Natural killer cell (primary cell): ENCODE measurements around the gene GKN2. TPM values are rescaled to one million over a fixed set of nuclear protein-coding genes. Genes with fewer than 3 reads are reported as not detected.

Experiments
- ATAC-seq, 3 donors: fragments of 150-1000 bp in 2 of 3; fragments of 200-7000 bp in 1 of 3; cut with Tn5 transposase; 1 replicate in 1 of 3; 2 replicates in 2 of 3; pipeline ENCODE4 v1.10.0; 2021; ENCODE audit warnings: mild to moderate bottlenecking in 2 of 3, moderate library complexity in 2 of 3
- DNase-seq, 2 donors: peaks; one replicate each; pipeline versions ENCODE4 v3.0.0 to v3.0.0-alpha.2; 2013 to 2021; ENCODE audit warnings: mixed read lengths in 1 of 2
- H3K27ac ChIP-seq: one replicate; pipeline ENCODE4 v1.5.1; 2013; ENCODE audit warnings: mild to moderate bottlenecking, low read length
- H3K27me3 ChIP-seq: one replicate; pipeline ENCODE4 v1.6.1; 2013; ENCODE audit warnings: low read length; ENCODE audit not compliant: control insufficient read depth, insufficient read depth
- H3K36me3 ChIP-seq: one replicate; pipeline ENCODE4 v1.6.1; 2013; ENCODE audit warnings: low read length; ENCODE audit not compliant: control insufficient read depth, insufficient read depth
- H3K4me1 ChIP-seq: one replicate; pipeline ENCODE4 v1.6.1; 2013; ENCODE audit warnings: low read length; ENCODE audit not compliant: control insufficient read depth, insufficient read depth
- H3K4me3 ChIP-seq: one replicate; pipeline ENCODE4 v1.5.1; 2013; ENCODE audit warnings: low read length
- H3K9me3 ChIP-seq: one replicate; pipeline ENCODE4 v1.6.1; 2013; ENCODE audit warnings: low read length; ENCODE audit not compliant: control insufficient read depth, insufficient read depth
- H3K27ac Mint-ChIP-seq, 2 donors: one replicate each; pipeline ENCODE4 v1.8.0; 2022; ENCODE audit warnings: mild to moderate bottlenecking in 2 of 2, mixed read lengths in 2 of 2, moderate library complexity in 1 of 2
- H3K27me3 Mint-ChIP-seq, 2 donors: one replicate each; pipeline ENCODE4 v1.8.0; 2022; ENCODE audit warnings: low read depth in 2 of 2, mixed read lengths in 2 of 2
- H3K36me3 Mint-ChIP-seq: one replicate; pipeline ENCODE4 v1.8.0; 2022; ENCODE audit warnings: mixed read lengths
- H3K4me1 Mint-ChIP-seq, 2 donors: one replicate each; pipeline ENCODE4 v1.8.0; 2022; ENCODE audit warnings: mixed read lengths in 2 of 2
- H3K4me3 Mint-ChIP-seq: one replicate; pipeline ENCODE4 v1.8.0; 2022; ENCODE audit warnings: mild to moderate bottlenecking, moderate library complexity, mixed read lengths
- H3K9me3 Mint-ChIP-seq, 2 donors: one replicate each; pipeline ENCODE4 v1.8.0; 2022; ENCODE audit warnings: mixed read lengths in 2 of 2
- CTCF ChIP-seq: fragments of 200-600 bp; IDR thresholded peaks from one replicate; pipeline ENCODE4 v1.8.0; 2022; ENCODE audit warnings: antibody characterized with exemption
- WGBS: methylation state at CpG from one replicate; pipeline ENCODE4 v1.1.7; 2013; ENCODE audit warnings: missing lambda C conversion rate; ENCODE audit not compliant: insufficient coverage; 5-methylcytosine and 5-hydroxymethylcytosine counted together
- intact Hi-C: fragments of 100-400 bp; cut with micrococcal nuclease; formaldehyde crosslinking; loops from one replicate; pipeline ENCODE4 v1.14.2; 2022
- total RNA-seq, 4 donors: library from RNA; stranded (reverse); fragments of 120-200 nt in 1 of 4; gene quantifications; one replicate each; pipeline versions ENCODE4 v1.2.3 to v1.2.4, GENCODE V29; 2013 to 2022

GKN2 gene
- total RNA-seq, 3 donors from 2014 or later (not counting 1 experiment from before 2014, with no cell fraction given) = not detected

- Mint-ChIP-seq H3K27ac (no peak overlapping the region), H3K36me3 (no peaks in the 10 kb centered on the region), H3K9me3 (no peaks in the 10 kb centered on the region), H3K4me3 (no peak overlapping the region), H3K27me3 (peaks cover 28 to 38% of the 10 kb centered on the region in 2 donors), H3K4me1 (no peaks in the 10 kb centered on the region)
- H3K4me3 ChIP-seq = no peak overlapping the region
- no peaks in the 10 kb centered on the region for H3K9me3 ChIP-seq
- H3K4me1 ChIP-seq = no peaks in the 10 kb centered on the region
- 88% methylated on average over 1 of the region's 2 CpGs for WGBS
- ATAC-seq (no peak), DNase-seq (no peak)
- intact Hi-C loops = no loop called here
- TF ChIP-seq CTCF = no peak
- H3K36me3 ChIP-seq = no peaks in the 10 kb centered on the region
- H3K27me3 ChIP-seq = no peaks in the 10 kb centered on the region
- no peak overlapping the region for H3K27ac ChIP-seq
These were observed 16.3 kb downstream of the GKN2 start for GRCh38 chr2:68936427-68936826.

GRCh38 chr2:68935471-68935870 lies 17.2 kb downstream of the GKN2 start:
- no peak overlapping the region for H3K4me3 Mint-ChIP-seq
- Histone ChIP-seq H3K27ac (no peak overlapping the region), H3K27me3 (no peaks in the 10 kb centered on the region), H3K9me3 (no peaks in the 10 kb centered on the region), H3K36me3 (no peaks in the 10 kb centered on the region), H3K4me3 (no peak overlapping the region), H3K4me1 (no peaks in the 10 kb centered on the region)
- peaks cover 23 to 28% of the 10 kb centered on the region in 2 donors for H3K27me3 Mint-ChIP-seq
- DNase-seq (no peak), ATAC-seq (no peak)
- H3K36me3 Mint-ChIP-seq = no peaks in the 10 kb centered on the region
- H3K9me3 Mint-ChIP-seq = no peaks in the 10 kb centered on the region
- 87% methylated on average over 5 of the region's 5 CpGs for WGBS
- TF ChIP-seq CTCF = no peak
- H3K4me1 Mint-ChIP-seq = no peaks in the 10 kb centered on the region
- intact Hi-C loops = no loop called here
- H3K27ac Mint-ChIP-seq = no peak overlapping the region

GRCh38 chr2:68934021-68934420 lies 18.7 kb downstream of the GKN2 start:
- TF ChIP-seq CTCF = no peak
- Mint-ChIP-seq H3K27me3 (peaks cover 17 to 21% of the 10 kb centered on the region in 2 donors), H3K4me3 (no peak overlapping the region), H3K4me1 (no peaks in the 10 kb centered on the region), H3K27ac (no peak overlapping the region), H3K9me3 (no peaks in the 10 kb centered on the region), H3K36me3 (no peaks in the 10 kb centered on the region)
- no peaks in the 10 kb centered on the region for H3K9me3 ChIP-seq
- intact Hi-C loops = no loop called here
- 96% methylated on average over 3 of the region's 3 CpGs for WGBS
- H3K4me1 ChIP-seq = no peaks in the 10 kb centered on the region
- H3K27me3 ChIP-seq = no peaks in the 10 kb centered on the region
- H3K27ac ChIP-seq = no peak overlapping the region
- H3K4me3 ChIP-seq = no peak overlapping the region
- DNase-seq = no peak
- H3K36me3 ChIP-seq = no peaks in the 10 kb centered on the region
- no peak for ATAC-seq

- H3K9me3 Mint-ChIP-seq = no peaks in the 10 kb centered on the region
- no peak for TF ChIP-seq CTCF
- H3K27ac Mint-ChIP-seq = no peak overlapping the region
- H3K4me1 Mint-ChIP-seq = no peaks in the 10 kb centered on the region
- Histone ChIP-seq H3K4me1 (no peaks in the 10 kb centered on the region), H3K27ac (no peak overlapping the region), H3K9me3 (no peaks in the 10 kb centered on the region), H3K36me3 (no peaks in the 10 kb centered on the region), H3K27me3 (no peaks in the 10 kb centered on the region), H3K4me3 (no peak overlapping the region)
- H3K27me3 Mint-ChIP-seq = peaks cover 19 to 26% of the 10 kb centered on the region in 2 donors
- H3K36me3 Mint-ChIP-seq = no peaks in the 10 kb centered on the region
- no peak for DNase-seq
- H3K4me3 Mint-ChIP-seq = no peak overlapping the region
- WGBS = 91% methylated on average over 3 of the region's 4 CpGs
- intact Hi-C loops = no loop called here
- no peak for ATAC-seq
These were observed 20.3 kb downstream of the GKN2 start for GRCh38 chr2:68932402-68932801.
